Lower leg skin (tissue), 4 donors: ENCODE measurements around the gene CHRDL1. TPM values are rescaled to one million over a fixed set of nuclear protein-coding genes. Genes with fewer than 3 reads are reported as not detected.

Experiments used
- DNase-seq, 2 donors: peaks; one replicate each; pipeline ENCODE4 v3.0.0-alpha.2; 2019; ENCODE audit warnings: low spot score in 2 of 2
- H3K4me3 ChIP-seq: fragments of 200-600 bp; sonication (generic); 2 replicates; pipeline ENCODE4 v1.5.1; 2017; ENCODE audit warnings: mild to moderate bottlenecking, low read depth; ENCODE audit not compliant: poor library complexity, severe bottlenecking
- POLR2A ChIP-seq, 2 donors: fragments of 450-650 bp; IDR thresholded peaks; one replicate each; pipeline ENCODE4 v1.6.1; 2016 to 2017; ENCODE audit warnings: antibody characterized with exemption in 2 of 2, mild to moderate bottlenecking in 1 of 2, moderate library complexity in 1 of 2
- WGBS, 2 donors: methylation state at CpG; one replicate each; pipeline ENCODE4 v1.1.5; 2018; 5-methylcytosine and 5-hydroxymethylcytosine counted together
- intact Hi-C: fragments of 100-400 bp; cut with DNase I; formaldehyde crosslinking; loops from one replicate; pipeline ENCODE4 v1.15.0; 2023; ENCODE audit warnings: low total_unique reads
- total RNA-seq, 4 donors: library from RNA; depleted of rRNA; stranded (reverse); fragments of >200 nt; gene quantifications; one replicate each; pipeline ENCODE4 v1.1.0, GENCODE V29; 2016
- TF ChIP-seq, protein P1 (sequence below), 3 donors: fragments of 450-650 bp; IDR thresholded peaks; one replicate each; pipeline ENCODE4 v1.5.1; 2016; ENCODE audit warnings: antibody characterized with exemption in 3 of 3, mild to moderate bottlenecking in 3 of 3, moderate library complexity in 2 of 3

The CHRDL1 gene
- total RNA-seq, 4 donors from 2014 or later = 6.9 to 20.4 (median 17.7) TPM

DNA sequence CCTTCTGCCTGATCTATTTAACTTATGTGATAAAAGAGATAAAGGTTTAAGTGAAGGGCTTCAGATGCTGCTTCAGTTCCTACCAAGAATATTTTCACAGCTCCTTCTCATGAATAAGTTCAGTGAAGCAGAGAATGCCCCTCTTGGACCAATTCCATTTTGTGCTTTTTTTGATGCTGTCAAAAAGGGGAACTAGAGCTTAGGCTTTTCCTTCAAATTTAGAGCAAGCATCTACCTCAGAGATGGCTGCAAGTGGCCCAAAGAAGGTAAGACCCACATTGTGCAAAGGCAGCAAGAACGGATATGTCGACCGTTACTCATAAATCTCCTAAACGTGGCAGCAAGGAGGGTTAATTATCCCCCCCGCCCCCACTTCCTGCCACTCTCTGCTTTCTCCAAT is 4.5 kb downstream of the CHRDL1 start:
- no peak overlapping the region for H3K4me3 ChIP-seq
- no peak for DNase-seq
- intact Hi-C loops = no loop called here
- TF ChIP-seq, protein P1, sequence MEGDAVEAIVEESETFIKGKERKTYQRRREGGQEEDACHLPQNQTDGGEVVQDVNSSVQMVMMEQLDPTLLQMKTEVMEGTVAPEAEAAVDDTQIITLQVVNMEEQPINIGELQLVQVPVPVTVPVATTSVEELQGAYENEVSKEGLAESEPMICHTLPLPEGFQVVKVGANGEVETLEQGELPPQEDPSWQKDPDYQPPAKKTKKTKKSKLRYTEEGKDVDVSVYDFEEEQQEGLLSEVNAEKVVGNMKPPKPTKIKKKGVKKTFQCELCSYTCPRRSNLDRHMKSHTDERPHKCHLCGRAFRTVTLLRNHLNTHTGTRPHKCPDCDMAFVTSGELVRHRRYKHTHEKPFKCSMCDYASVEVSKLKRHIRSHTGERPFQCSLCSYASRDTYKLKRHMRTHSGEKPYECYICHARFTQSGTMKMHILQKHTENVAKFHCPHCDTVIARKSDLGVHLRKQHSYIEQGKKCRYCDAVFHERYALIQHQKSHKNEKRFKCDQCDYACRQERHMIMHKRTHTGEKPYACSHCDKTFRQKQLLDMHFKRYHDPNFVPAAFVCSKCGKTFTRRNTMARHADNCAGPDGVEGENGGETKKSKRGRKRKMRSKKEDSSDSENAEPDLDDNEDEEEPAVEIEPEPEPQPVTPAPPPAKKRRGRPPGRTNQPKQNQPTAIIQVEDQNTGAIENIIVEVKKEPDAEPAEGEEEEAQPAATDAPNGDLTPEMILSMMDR (IDR thresholded peaks at IDR 0.05) = no peak
- TF ChIP-seq POLR2A (IDR thresholded peaks at IDR 0.05) = no peak
- 42 to 48% methylated on average over 5 of the region's 5 CpGs for WGBS, 2 donors

DNA sequence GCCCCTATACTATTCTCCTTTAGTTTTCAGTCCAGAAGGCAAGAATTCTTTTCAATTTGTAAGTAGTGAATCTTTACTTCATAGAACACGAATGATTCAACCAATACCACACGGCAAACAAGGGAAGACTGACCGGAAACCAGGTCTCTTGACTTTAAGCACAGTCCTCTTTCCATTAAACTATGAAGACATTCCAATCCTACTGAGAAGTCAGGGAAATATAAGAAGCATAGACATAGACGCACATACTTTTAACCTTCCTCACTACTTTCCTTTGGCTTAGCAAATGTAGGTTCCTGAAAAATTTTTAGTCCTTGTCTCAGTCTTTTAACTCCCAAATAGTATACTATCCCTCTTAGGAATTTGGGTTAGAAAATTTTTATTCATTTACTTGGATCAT is 9.1 kb downstream of the CHRDL1 start:
- WGBS, 2 donors = 80 to 89% methylated on average over 4 of the region's 4 CpGs
- DNase-seq = no peak
- no peak for TF ChIP-seq POLR2A (IDR thresholded peaks at IDR 0.05)
- TF ChIP-seq, protein P1 (IDR thresholded peaks at IDR 0.05) = no peak
- intact Hi-C loops = no loop called here
- no peak overlapping the region for H3K4me3 ChIP-seq

DNA sequence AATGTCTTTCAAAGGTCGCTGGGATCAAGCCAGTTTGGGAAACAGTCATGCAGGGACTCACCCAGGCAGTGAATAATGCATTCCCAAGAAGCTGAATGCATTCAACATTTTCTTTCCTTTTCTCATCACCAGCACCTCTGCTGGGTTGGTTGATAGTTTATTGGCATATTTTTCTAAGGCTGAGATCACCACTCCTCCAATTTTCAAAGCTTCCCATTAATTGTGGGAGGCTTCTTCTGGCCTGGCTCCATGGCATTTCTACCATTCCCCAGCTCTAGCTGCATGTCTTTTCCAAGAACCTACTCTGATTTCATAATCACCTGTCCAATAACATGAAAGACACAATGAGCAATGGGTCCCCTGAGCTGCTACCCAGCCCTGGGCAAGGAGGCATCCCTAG is 35.8 kb downstream of the CHRDL1 start:
- intact Hi-C loops = no loop called here
- no peak for DNase-seq
- TF ChIP-seq POLR2A (IDR thresholded peaks at IDR 0.05) = no peak
- TF ChIP-seq, protein P1 (IDR thresholded peaks at IDR 0.05) = no peak
- 40 to 85% methylated on average over 1 of the region's 1 CpG for whole genome bisulfite sequencing, 2 donors
- no peak overlapping the region for H3K4me3 ChIP-seq

DNA sequence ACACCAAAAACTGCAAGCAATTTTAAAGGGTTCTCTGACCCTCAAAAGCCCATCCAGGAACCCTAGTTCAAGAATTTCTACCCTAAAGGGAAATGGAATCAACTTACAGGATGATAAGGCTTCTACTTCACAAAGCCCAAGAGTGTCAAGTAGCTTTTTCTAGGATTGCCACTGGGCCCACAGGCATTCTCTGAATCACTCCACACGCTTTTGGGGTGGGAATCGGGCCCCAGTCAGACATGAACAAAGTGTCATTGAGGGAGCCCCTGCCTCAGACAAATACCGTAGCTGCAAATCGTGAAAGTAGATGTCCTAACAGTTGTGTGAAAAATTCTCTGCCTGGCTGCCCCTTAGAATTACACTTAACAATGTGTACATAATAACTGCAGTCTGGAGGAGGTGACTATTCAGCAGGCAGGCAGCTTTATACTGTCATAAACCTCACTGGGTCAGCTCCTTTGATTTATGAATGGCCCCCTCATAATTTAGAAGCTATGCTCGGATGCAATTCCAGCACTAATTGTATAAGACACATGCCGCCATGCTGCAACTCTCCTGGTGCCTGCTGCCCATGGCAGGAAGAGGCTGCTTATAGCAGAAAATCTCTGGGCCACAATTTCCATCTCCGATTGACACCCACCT is 36.7 kb downstream of the CHRDL1 start:
- intact Hi-C loops = no loop called here
- no peak for DNase-seq
- WGBS, 2 donors = 62 to 74% methylated on average over 6 to 7 of the region's 7 CpGs
- TF ChIP-seq, protein P1 (IDR thresholded peaks at IDR 0.05) = no peak
- TF ChIP-seq POLR2A (IDR thresholded peaks at IDR 0.05) = no peak
- H3K4me3 ChIP-seq = no peak overlapping the region

DNA sequence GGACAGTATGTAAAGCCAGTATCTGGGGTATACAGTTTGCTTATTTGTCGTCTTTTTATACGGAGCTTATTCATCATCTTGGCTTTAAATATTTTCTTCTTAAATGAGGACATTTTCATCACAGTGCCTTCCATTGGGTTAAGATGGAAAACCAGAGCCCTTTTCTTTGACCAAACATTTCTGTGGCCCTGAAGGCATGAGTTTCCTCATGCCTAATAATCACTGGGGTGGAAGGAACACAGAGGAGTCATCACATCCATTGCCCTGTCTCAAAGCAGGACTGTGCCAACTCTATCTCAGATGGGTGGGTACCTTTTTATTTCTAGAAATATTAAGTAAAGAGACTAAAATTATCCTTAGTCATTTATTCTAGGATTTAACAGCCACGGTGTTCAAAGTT is 40.0 kb downstream of the CHRDL1 start:
- intact Hi-C loops = no loop called here
- WGBS, 2 donors = 81 to 88% methylated on average over 3 of the region's 3 CpGs
- TF ChIP-seq, protein P1 (IDR thresholded peaks at IDR 0.05) = no peak
- no peak for TF ChIP-seq POLR2A (IDR thresholded peaks at IDR 0.05)
- H3K4me3 ChIP-seq = no peak overlapping the region
- DNase-seq = no peak

DNA sequence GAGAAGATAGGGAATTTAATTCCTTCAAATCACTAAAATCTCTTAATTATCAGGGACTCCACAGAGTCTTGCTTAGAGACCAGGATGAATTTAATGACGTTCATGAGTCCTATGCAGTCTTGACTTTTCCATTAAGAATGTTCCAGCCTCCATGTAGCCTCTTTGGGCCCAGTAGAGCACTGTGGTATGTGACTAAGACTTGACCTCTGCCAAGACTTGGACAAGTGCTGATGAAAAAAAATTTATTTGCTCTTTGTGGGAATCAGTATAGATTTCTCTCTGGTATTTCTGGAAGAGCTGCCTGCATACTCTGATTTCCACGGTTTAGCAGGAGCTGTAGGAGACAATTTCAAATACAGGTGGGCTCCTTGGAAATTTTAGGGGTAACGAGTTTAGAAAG is 40.6 kb downstream of the CHRDL1 start:
- DNase-seq = no peak
- H3K4me3 ChIP-seq = no peak overlapping the region
- 45 to 71% methylated on average over 3 of the region's 3 CpGs for WGBS, 2 donors
- TF ChIP-seq POLR2A (IDR thresholded peaks at IDR 0.05) = no peak
- TF ChIP-seq, protein P1 (IDR thresholded peaks at IDR 0.05) = no peak
- intact Hi-C loops = no loop called here
